Gastroesophageal sphincter (tissue), 4 donors: Measurements from ENCODE around the gene TMCC3. TPM values are rescaled to one million over a fixed set of nuclear protein-coding genes. Genes with fewer than 3 reads are reported as not detected.
A peak's percentile ranks its signal among the peaks of the same experiment; 100 is the strongest.

ENCODE experiments used
- ATAC-seq: fragments of 150-250 bp; one replicate; pipeline ENCODE4 v1.9.1; 2016; ENCODE audit warnings: mild to moderate bottlenecking, moderate library complexity
- H3K27ac ChIP-seq, 4 donors: fragments of 200-600 bp; sonication (generic) in 3 of 4; 1 replicate in 3 of 4; 2 replicates in 1 of 4; pipeline ENCODE4 v1.5.1; 2016 to 2019
- H3K27me3 ChIP-seq: fragments of 200-600 bp; sonication (generic); one replicate; pipeline ENCODE4 v1.5.1; 2019
- H3K36me3 ChIP-seq, 2 donors: fragments of 200-600 bp; sonication (generic); one replicate each; pipeline ENCODE4 v1.5.1; 2019; ENCODE audit warnings: control low read depth in 1 of 2
- H3K4me1 ChIP-seq, 3 donors: fragments of 200-600 bp; sonication (generic); 1 replicate in 2 of 3; 2 replicates in 1 of 3; pipeline ENCODE4 v1.5.1; 2016 to 2019; ENCODE audit warnings: control low read depth in 2 of 3
- H3K4me3 ChIP-seq, 2 donors: fragments of 200-600 bp; sonication (generic); one replicate each; pipeline ENCODE4 v1.5.1; 2019; ENCODE audit warnings: mild to moderate bottlenecking in 1 of 2, moderate library complexity in 1 of 2
- H3K9me3 ChIP-seq, 3 donors: fragments of 200-600 bp; sonication (generic); one replicate each; pipeline ENCODE4 v1.5.1; 2017 to 2019; ENCODE audit warnings: control low read depth in 2 of 3
- CTCF ChIP-seq, 4 experiments: fragments of 200-600 bp in 2 of 4; fragments of 450-650 bp in 2 of 4; sonication (generic) in 1 of 4; IDR thresholded peaks; one replicate each; pipeline ENCODE4 v1.5.1; 2017 to 2019; ENCODE audit warnings: antibody characterized with exemption in 4 of 4, mild to moderate bottlenecking in 2 of 4, moderate library complexity in 2 of 4
- EP300 ChIP-seq: sonication (generic); formaldehyde crosslinking; IDR thresholded peaks from one replicate; pipeline ENCODE4 v1.6.1; 2017; ENCODE audit warnings: antibody characterized with exemption, mild to moderate bottlenecking
- POLR2A ChIP-seq, 2 donors: fragments of 450-650 bp; IDR thresholded peaks; one replicate each; pipeline ENCODE4 v1.6.1; 2017; ENCODE audit warnings: antibody characterized with exemption in 2 of 2, mild to moderate bottlenecking in 2 of 2, moderate library complexity in 1 of 2
- POLR2AphosphoS5 ChIP-seq: sonication (generic); formaldehyde crosslinking; IDR thresholded peaks from one replicate; pipeline ENCODE4 v1.6.1; 2017; ENCODE audit warnings: antibody characterized with exemption
- WGBS, 2 donors: methylation state at CpG; one replicate each; pipeline ENCODE4 v1.1.5; 2018; ENCODE audit warnings: low coverage in 1 of 2; 5-methylcytosine and 5-hydroxymethylcytosine counted together
- total RNA-seq, 4 donors: library from RNA; depleted of rRNA; stranded (reverse); fragments of >200 nt; gene quantifications; one replicate each; pipeline ENCODE4 v1.1.0, GENCODE V29; 2016

The TMCC3 gene
- total RNA-seq, 4 donors from 2014 or later = 9.2 to 24.7 (median 20.2) TPM

GRCh38 chr12:94617101-94617500 is 33.3 kb downstream of the TMCC3 start:
- H3K9me3 ChIP-seq = no peaks in the 10 kb centered on the region
- TF ChIP-seq POLR2AphosphoS5 (no peak), CTCF (IDR thresholded peaks at IDR 0.05) (no peak), POLR2A (IDR thresholded peaks at IDR 0.05) (no peak), EP300 (no peak)
- ATAC-seq = no peak
- H3K4me1 ChIP-seq = peaks cover 0 to 49% (median 7%) of the 10 kb centered on the region in 3 donors
- no peaks in the 10 kb centered on the region for H3K27me3 ChIP-seq
- 74 to 83% methylated on average over 3 of the region's 3 CpGs for WGBS, 2 donors
- H3K27ac ChIP-seq = peak overlapping the region in 1 of 4 donors; percentile 48
- H3K4me3 ChIP-seq = no peak overlapping the region
- H3K36me3 ChIP-seq = no peaks in the 10 kb centered on the region

- TF ChIP-seq POLR2A (IDR thresholded peaks at IDR 0.05) (no peak), EP300 (no peak), POLR2AphosphoS5 (no peak), CTCF (IDR thresholded peaks at IDR 0.05) (no peak)
- H3K9me3 ChIP-seq = no peaks in the 10 kb centered on the region
- H3K4me3 ChIP-seq = peak overlapping the region in 1 of 2 donors; percentile 13
- H3K27me3 ChIP-seq = no peaks in the 10 kb centered on the region
- H3K4me1 ChIP-seq = peaks cover 0 to 42% (median 7%) of the 10 kb centered on the region in 3 donors
- ATAC-seq = peak; percentile 11
- no peaks in the 10 kb centered on the region for H3K36me3 ChIP-seq
- WGBS, 2 donors = 78 to 81% methylated on average over 5 to 7 of the region's 11 CpGs
- H3K27ac ChIP-seq = peak overlapping the region in 3 of 4 donors; percentile 8 to 54 (median 48)
Observed at GRCh38 chr12:94616203-94616729, 34.1 kb downstream of the TMCC3 start.

- H3K36me3 ChIP-seq = no peaks in the 10 kb centered on the region
- no peaks in the 10 kb centered on the region for H3K9me3 ChIP-seq
- H3K4me1 ChIP-seq = peaks cover 0 to 39% (median 7%) of the 10 kb centered on the region in 3 donors
- peak; percentile 27 for ATAC-seq
- H3K27me3 ChIP-seq = no peaks in the 10 kb centered on the region
- H3K4me3 ChIP-seq = peak overlapping the region in 1 of 2 donors; percentile 13
- 8 to 40% methylated on average over 6 to 9 of the region's 14 CpGs for WGBS, 2 donors
- peak overlapping the region in 3 of 4 donors; percentile 8 to 54 (median 48) for H3K27ac ChIP-seq
- TF ChIP-seq EP300 (no peak), POLR2AphosphoS5 (no peak), CTCF (IDR thresholded peaks at IDR 0.05) (no peak), POLR2A (IDR thresholded peaks at IDR 0.05) (no peak)
Observed at GRCh38 chr12:94615260-94616181, 34.8 kb downstream of the TMCC3 start.

- no peak overlapping the region for H3K4me3 ChIP-seq
- TF ChIP-seq POLR2AphosphoS5 = no peak
- no peak for TF ChIP-seq POLR2A (IDR thresholded peaks at IDR 0.05)
- no peak for TF ChIP-seq EP300
- TF ChIP-seq CTCF (IDR thresholded peaks at IDR 0.05) = no peak
- peak overlapping the region in 1 of 4 donors; percentile 54 for H3K27ac ChIP-seq
- H3K36me3 ChIP-seq = no peaks in the 10 kb centered on the region
- H3K9me3 ChIP-seq = no peaks in the 10 kb centered on the region
- H3K4me1 ChIP-seq = peaks cover 0 to 39% (median 7%) of the 10 kb centered on the region in 3 donors
- no peak for ATAC-seq
- 57 to 75% methylated on average over 1 to 3 of the region's 3 CpGs for WGBS, 2 donors
- H3K27me3 ChIP-seq = no peaks in the 10 kb centered on the region
Observed at GRCh38 chr12:94614288-94614721, 36.1 kb downstream of the TMCC3 start.
